Transverse colon (tissue), 4 donors: ENCODE measurements around the gene TBCD. TPM values are rescaled to one million over a fixed set of nuclear protein-coding genes. Genes with fewer than 3 reads are reported as not detected.

ENCODE experiments used
- DNase-seq: peaks from one replicate; pipeline ENCODE4 v3.0.0-alpha.2; 2019
- H3K27ac ChIP-seq, 4 donors: fragments of 200-600 bp; sonication (generic); 2 replicates each; pipeline ENCODE4 v1.5.1; 2016 to 2018; ENCODE audit warnings: inconsistent platforms in 4 of 4
- H3K27me3 ChIP-seq: fragments of 200-600 bp; sonication (generic); 2 replicates; pipeline ENCODE4 v1.5.1; 2017; ENCODE audit warnings: inconsistent platforms
- H3K36me3 ChIP-seq, 4 donors: fragments of 200-600 bp; sonication (generic); 2 replicates each; pipeline ENCODE4 v1.5.1; 2017 to 2019; ENCODE audit warnings: inconsistent platforms in 4 of 4
- H3K4me1 ChIP-seq, 4 donors: fragments of 200-600 bp; sonication (generic); 2 replicates each; pipeline ENCODE4 v1.5.1; 2017 to 2020; ENCODE audit warnings: inconsistent platforms in 4 of 4
- H3K4me3 ChIP-seq, 4 donors: fragments of 200-600 bp; sonication (generic); 1 replicate in 1 of 4; 2 replicates in 3 of 4; pipeline versions ENCODE4 v1.5.1 to v1.6.1; 2017 to 2019; ENCODE audit warnings: inconsistent platforms in 4 of 4
- H3K9me3 ChIP-seq, 2 donors: fragments of 200-600 bp; sonication (generic); 2 replicates each; pipeline ENCODE4 v1.5.1; 2017 to 2019; ENCODE audit warnings: inconsistent platforms in 2 of 2
- CTCF ChIP-seq, 5 experiments: fragments of 200-600 bp in 3 of 5; fragments of 450-650 bp in 2 of 5; sonication (generic) in 3 of 5; IDR thresholded peaks; 1 replicate in 2 of 5; 2 replicates in 3 of 5; pipeline ENCODE4 v1.5.1; 2016 to 2017; ENCODE audit warnings: antibody characterized with exemption in 5 of 5, inconsistent platforms in 3 of 5, mild to moderate bottlenecking in 2 of 5, moderate library complexity in 1 of 5
- EP300 ChIP-seq: sonication (generic); formaldehyde crosslinking; IDR thresholded peaks from one replicate; pipeline ENCODE4 v1.6.1; 2017; ENCODE audit warnings: antibody characterized with exemption, low read depth
- POLR2A ChIP-seq: fragments of 450-650 bp; IDR thresholded peaks from one replicate; pipeline ENCODE4 v1.6.1; 2016; ENCODE audit warnings: antibody characterized with exemption, mild to moderate bottlenecking, moderate library complexity
- POLR2AphosphoS5 ChIP-seq, 3 donors: sonication (generic); formaldehyde crosslinking; IDR thresholded peaks; one replicate each; pipeline ENCODE4 v1.6.1; 2016; ENCODE audit warnings: antibody characterized with exemption in 3 of 3
- WGBS, 2 donors: methylation state at CpG; one replicate each; pipeline ENCODE4 v1.1.5; 2018; ENCODE audit warnings: low coverage in 1 of 2; 5-methylcytosine and 5-hydroxymethylcytosine counted together
- in situ Hi-C, 4 donors: fragments of 200-750 bp; cut with MboI; loops; one replicate each; pipeline versions ENCODE4 v1.15.0 to v1.15.1; 2017; ENCODE audit warnings: low sequenced_read_pairs in 3 of 4, low pct_ligation_motif_present in 1 of 4, low pct_unique_long_range_greater_than_20kb in 1 of 4
- intact Hi-C: fragments of 100-400 bp; cut with DNase I; formaldehyde crosslinking; loops from one replicate; pipeline ENCODE4 v1.15.1; 2023; ENCODE audit warnings: low total_unique reads
- total RNA-seq, 4 donors: library from RNA; depleted of rRNA; stranded (reverse); fragments of >200 nt; gene quantifications; one replicate each; pipeline ENCODE4 v1.1.0, GENCODE V29; 2016

TBCD gene
- total RNA-seq, 4 donors from 2014 or later, result 38.6 to 104 (median 39.8) TPM

- Histone ChIP-seq H3K4me3 (no peak overlapping the region), H3K36me3 (no peaks in the 10 kb centered on the region), H3K27me3 (no peaks in the 10 kb centered on the region), H3K9me3 (no peaks in the 10 kb centered on the region), H3K27ac (peak overlapping the region; percentile 54 to 67 (median 63)), H3K4me1 (peaks cover 6 to 45% (median 15%) of the 10 kb centered on the region in 4 donors)
- in situ Hi-C loops, result no loop called here
- TF ChIP-seq CTCF (IDR thresholded peaks at IDR 0.05) (no peak), EP300 (no peak), POLR2AphosphoS5 (IDR thresholded peaks at IDR 0.05) (no peak), POLR2A (no peak)
- intact Hi-C loops, result no loop called here
- WGBS, 2 donors, result 86 to 90% methylated on average over 2 to 11 of the region's 11 CpGs
- no peak for DNase-seq
These were observed 111.6 kb downstream of the TBCD start for GRCh38 chr17:82863383-82863940.

GRCh38 chr17:82863941-82864712 lies 112.3 kb downstream of the TBCD start:
- 61 to 63% methylated on average over 5 to 18 of the region's 18 CpGs for WGBS, 2 donors
- in situ Hi-C loops (no loop called here), intact Hi-C loops (no loop called here)
- peaks cover 6 to 45% (median 15%) of the 10 kb centered on the region in 4 donors for H3K4me1 ChIP-seq
- H3K36me3 ChIP-seq, result no peaks in the 10 kb centered on the region
- peak; percentile 69 for DNase-seq
- H3K4me3 ChIP-seq, result no peak overlapping the region
- peak overlapping the region; percentile 54 to 67 (median 63) for H3K27ac ChIP-seq
- H3K9me3 ChIP-seq, result no peaks in the 10 kb centered on the region
- no peaks in the 10 kb centered on the region for H3K27me3 ChIP-seq
- TF ChIP-seq POLR2AphosphoS5 (IDR thresholded peaks at IDR 0.05), result peak in 2 of 3 donors; percentile 29 to 47
- no peak for TF ChIP-seq EP300
- no peak for TF ChIP-seq POLR2A
- TF ChIP-seq CTCF (IDR thresholded peaks at IDR 0.05), result no peak

GRCh38 chr17:82864713-82865248 lies 112.9 kb downstream of the TBCD start:
- Histone ChIP-seq H3K27me3 (no peaks in the 10 kb centered on the region), H3K27ac (peak overlapping the region; percentile 54 to 67 (median 63)), H3K9me3 (no peaks in the 10 kb centered on the region), H3K4me1 (peaks cover 6 to 40% (median 13%) of the 10 kb centered on the region in 4 donors), H3K4me3 (no peak overlapping the region), H3K36me3 (no peaks in the 10 kb centered on the region)
- TF ChIP-seq POLR2A (no peak), EP300 (no peak), CTCF (IDR thresholded peaks at IDR 0.05) (no peak), POLR2AphosphoS5 (IDR thresholded peaks at IDR 0.05) (no peak)
- DNase-seq, result no peak
- intact Hi-C loops, result no loop called here
- in situ Hi-C loops, result no loop called here
- WGBS, 2 donors, result 67% methylated on average over 13 of the region's 16 CpGs; no CpG with 5 or more reads in 1 of the 2 donors

GRCh38 chr17:82865274-82865673 lies 113.4 kb downstream of the TBCD start:
- intact Hi-C loops, result no loop called here
- Histone ChIP-seq H3K27ac (peak overlapping the region in 2 of 4 donors; percentile 54 to 67), H3K36me3 (no peaks in the 10 kb centered on the region), H3K4me1 (peaks cover 6 to 35% (median 11%) of the 10 kb centered on the region in 4 donors), H3K9me3 (no peaks in the 10 kb centered on the region), H3K4me3 (no peak overlapping the region), H3K27me3 (no peaks in the 10 kb centered on the region)
- 81% methylated on average over 23 of the region's 23 CpGs; no CpG with 5 or more reads in 1 of the 2 donors for WGBS, 2 donors
- TF ChIP-seq POLR2A, result no peak
- no peak for TF ChIP-seq EP300
- TF ChIP-seq CTCF (IDR thresholded peaks at IDR 0.05), result no peak
- no peak for TF ChIP-seq POLR2AphosphoS5 (IDR thresholded peaks at IDR 0.05)
- in situ Hi-C loops, result no loop called here
- no peak for DNase-seq
